NCI-H2107 treated with DMSO at 0.1 percent for 48 hours (cell line): ENCODE data around the gene TFCP2L1.

ENCODE experiments used
- DNase-seq: peaks from one replicate; lab custom pipeline; 2025; ENCODE audit not compliant: unreplicated experiment; lab: John Stamatoyannopoulos, UW

Gene TFCP2L1

GRCh38 chr2:121295911-121296650 lies 11.1 kb upstream of the TFCP2L1 start:
- DNase-seq: no peak

- no peak for DNase-seq
Measured at GRCh38 chr2:121294881-121295840, 10.2 kb upstream of the TFCP2L1 start.

- no peak for DNase-seq
Measured at GRCh38 chr2:121293450-121294325, 8.7 kb upstream of the TFCP2L1 start.

- no peak for DNase-seq
Measured at GRCh38 chr2:121291251-121291580, 6.2 kb upstream of the TFCP2L1 start.

GRCh38 chr2:121289271-121289670 lies 4.3 kb upstream of the TFCP2L1 start:
- DNase-seq: no peak

- DNase-seq: no peak
Measured at GRCh38 chr2:121288454-121289231, 3.6 kb upstream of the TFCP2L1 start.

- DNase-seq: no peak
Measured at GRCh38 chr2:121287956-121288355, 3.0 kb upstream of the TFCP2L1 start.

GRCh38 chr2:121287146-121287798 lies 2.3 kb upstream of the TFCP2L1 start:
- DNase-seq: no peak

- no peak for DNase-seq
Measured at GRCh38 chr2:121286506-121286905, 1.5 kb upstream of the TFCP2L1 start.

GRCh38 chr2:121285926-121286325 lies 924 bp upstream of the TFCP2L1 start:
- no peak for DNase-seq

- DNase-seq: no peak
Measured at GRCh38 chr2:121283670-121284462, 1.1 kb downstream of the TFCP2L1 start.

- DNase-seq: no peak
Measured at GRCh38 chr2:121282800-121283385, 2.1 kb downstream of the TFCP2L1 start.

- no peak for DNase-seq
Measured at GRCh38 chr2:121281694-121282093, 3.3 kb downstream of the TFCP2L1 start.

- no peak for DNase-seq
Measured at GRCh38 chr2:121281107-121281506, 3.9 kb downstream of the TFCP2L1 start.

- DNase-seq: no peak
Measured at GRCh38 chr2:121279476-121280220, 5.4 kb downstream of the TFCP2L1 start.

GRCh38 chr2:121276341-121276740 lies 8.7 kb downstream of the TFCP2L1 start:
- DNase-seq: no peak

GRCh38 chr2:121273116-121273515 lies 11.9 kb downstream of the TFCP2L1 start:
- no peak for DNase-seq

- no peak for DNase-seq
Measured at GRCh38 chr2:121272596-121272995, 12.4 kb downstream of the TFCP2L1 start.
